Stimulated activated CD4-positive, alpha-beta T cell treated with anti-CD3 and anti-CD28 coated beads, Interleukin-1b, Interleukin-23, amount 100 ng/mL, for 48 hours (primary cell): ENCODE measurements around the gene GGNBP2.
A peak's percentile ranks its signal among the peaks of the same experiment; 100 is the strongest.

ENCODE experiments used
- DNase-seq: peaks from one replicate; pipeline ENCODE4 v3.0.0-alpha.2; 2020

The GGNBP2 gene

DNA sequence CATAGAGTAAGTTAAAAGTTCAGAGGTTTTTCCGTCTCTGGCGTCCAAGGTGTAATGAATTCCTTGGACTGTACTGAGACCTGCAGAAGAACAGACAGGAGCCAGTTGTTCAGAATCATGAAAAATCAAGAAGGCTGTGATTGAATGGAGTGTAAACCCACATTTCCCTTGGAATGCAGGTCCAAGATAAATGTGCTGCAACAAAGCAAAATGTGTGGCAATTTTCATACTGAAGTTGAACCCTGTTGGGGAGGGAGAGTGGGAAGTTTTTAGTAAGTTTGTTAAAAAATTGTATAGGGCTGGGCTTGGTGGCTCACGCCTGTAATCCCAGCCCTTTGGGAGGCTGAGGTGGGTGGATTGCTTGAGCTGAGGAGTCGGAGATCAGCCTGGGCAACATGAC lies 21.4 kb downstream of the GGNBP2 start:
- DNase-seq, result no peak

DNA sequence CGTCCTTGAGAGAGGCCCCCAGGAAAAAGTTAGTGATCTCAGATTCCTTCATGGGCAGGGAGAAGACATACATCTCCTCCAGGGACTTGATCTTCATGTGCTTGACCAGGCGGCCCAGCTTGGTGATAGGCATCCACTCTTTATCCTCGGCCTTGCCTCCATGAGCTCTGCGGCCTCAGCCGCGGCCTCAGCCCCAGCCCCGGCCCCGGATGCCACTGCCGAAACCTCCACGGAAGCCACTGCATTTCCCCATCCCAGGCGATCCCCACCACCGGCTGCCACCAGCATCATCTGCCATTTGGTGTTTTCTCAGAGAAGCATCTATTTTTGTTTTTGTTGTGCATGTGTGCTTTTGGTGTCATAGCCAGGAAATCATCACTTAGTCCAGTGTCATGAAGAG lies 30.3 kb downstream of the GGNBP2 start:
- DNase-seq, result no peak

DNA sequence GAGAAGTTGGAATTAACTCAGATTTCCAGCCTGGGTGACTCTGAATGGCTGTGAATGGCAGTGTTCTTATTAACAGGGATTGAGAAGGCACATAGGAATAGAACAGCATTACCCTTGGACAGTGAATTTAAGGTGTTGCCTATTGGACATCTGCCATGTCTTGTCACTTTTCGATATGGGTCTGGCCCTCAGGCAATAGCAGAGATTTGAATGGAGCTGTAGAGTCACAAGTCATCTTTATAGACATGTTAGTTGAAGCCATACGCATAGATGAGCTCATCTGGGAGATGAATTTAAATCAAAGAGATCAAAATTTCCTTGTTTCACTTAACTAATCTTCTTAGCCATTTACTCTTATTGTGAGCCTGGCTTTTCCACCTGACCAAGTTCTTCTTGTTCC lies 32.1 kb downstream of the GGNBP2 start:
- no peak for DNase-seq

DNA sequence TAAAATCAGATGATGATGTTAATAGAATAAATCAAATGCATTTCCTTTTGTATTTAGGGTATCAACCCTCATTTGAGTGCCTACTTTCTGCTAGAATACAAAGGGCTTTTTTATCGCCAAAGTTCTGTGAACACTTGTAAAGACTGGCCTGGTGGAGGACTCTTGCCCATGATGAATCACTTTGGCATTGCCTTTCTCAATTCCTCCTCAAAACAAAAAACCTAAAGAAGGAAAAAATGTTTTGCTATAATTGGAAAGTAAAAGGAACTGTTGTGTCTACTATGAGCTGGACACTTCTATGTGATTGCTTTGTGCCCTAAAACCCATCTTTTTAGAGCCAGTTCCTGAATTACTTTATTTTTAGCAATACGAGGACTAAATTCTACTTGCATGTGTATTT lies 34.0 kb downstream of the GGNBP2 start:
- no peak for DNase-seq

DNA sequence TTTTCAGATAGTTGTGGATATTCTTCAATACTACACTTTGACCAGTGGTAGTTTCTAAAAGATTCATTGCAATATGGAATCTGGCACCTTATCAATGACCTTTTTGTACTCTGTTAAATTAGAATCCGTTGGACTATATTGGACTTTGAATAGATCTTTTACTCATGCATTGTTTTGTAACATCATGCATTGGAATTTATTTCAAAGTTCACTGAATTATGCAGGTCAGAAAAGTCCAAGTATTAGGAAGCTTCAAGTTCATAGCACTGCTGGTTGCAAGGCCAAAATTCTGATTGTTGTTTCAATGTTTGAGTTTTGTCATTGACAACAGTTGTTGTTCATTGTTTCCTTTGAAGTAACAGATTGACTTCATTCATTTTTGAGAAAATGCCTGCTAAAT lies 39.1 kb downstream of the GGNBP2 start:
- DNase-seq, result no peak

DNA sequence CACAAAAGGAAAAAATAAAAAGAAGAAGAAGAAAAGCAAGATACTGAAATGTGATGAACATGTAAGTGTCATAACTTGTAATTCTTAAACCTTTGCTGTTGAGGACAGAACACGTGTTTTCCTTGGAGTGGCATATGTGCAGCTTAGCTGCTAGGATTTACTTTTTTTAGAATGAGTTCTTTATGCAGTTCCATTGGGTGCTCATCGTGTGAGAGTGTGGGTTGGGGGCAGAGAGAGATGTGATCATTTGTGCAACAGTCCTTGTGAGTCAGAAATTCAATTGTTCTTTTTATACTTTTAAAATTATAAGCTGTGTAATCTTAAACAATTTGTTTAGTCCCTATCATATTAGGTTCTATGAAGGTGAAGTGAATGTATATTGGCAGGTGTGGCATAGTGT lies 41.4 kb downstream of the GGNBP2 start:
- no peak for DNase-seq

DNA sequence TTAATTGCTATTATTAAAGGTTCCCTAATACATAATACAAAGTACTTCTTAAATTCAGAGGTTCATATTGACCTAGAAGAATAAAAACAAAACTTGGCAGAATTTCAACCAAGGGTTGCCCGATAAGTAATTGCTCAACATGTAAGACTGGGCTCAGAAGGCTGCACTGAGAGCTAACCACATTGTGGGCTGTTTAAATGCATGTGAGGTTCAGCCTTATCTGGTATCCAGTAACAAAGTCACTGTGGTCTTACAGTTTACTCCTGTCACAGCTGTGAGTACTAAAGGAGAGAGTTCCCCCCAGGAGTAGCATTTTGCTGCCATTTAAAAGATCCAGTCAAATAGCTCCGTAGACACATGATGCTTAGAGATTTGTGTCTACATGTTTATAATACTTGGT lies 45.4 kb downstream of the GGNBP2 start:
- no peak for DNase-seq

DNA sequence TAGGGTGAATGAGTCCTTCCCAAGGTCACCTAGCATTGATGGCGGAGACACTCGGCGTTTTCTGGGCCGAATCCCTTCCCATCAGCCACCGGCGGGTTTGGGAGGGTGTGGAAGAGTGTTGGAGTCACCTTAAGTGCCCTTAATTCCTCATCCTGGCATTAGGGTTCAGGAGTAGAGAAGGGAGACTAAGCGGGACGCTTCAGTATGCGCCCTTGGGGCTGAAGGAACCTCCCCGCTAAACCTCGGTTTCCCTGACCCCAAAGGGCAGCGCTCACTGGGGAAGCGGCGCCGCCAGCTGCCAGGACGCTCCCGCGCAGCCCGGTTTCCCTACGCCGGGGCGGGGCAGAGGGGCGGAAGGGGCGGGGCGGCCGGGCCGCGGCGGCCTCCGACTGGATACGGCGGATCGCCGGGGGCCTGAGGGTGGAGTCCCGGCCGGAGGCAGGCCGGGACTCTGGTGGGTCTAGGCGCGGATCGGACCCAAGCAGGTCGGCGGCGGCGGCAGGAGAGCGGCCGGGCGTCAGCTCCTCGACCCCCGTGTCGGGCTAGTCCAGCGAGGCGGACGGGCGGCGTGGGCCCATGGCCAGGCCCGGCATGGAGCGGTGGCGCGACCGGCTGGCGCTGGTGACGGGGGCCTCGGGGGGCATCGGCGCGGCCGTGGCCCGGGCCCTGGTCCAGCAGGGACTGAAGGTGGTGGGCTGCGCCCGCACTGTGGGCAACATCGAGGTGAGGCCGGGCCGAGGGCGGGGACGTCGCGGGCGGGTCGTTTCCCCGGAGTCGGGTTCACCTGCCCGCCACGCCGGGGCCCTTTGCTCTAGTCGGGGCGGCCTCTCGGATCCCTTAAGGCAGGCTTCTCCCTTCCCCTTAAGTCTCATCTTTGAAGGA lies 47.0 kb downstream of the GGNBP2 start, which contains the start of gene DHRS11:
Gene DHRS11, plus strand, starts transcription at position 446 of the 882 bp plus-strand sequence. Its CDS starts 131 bp downstream, at position 577.
- peak; percentile 75 for DNase-seq

DNA sequence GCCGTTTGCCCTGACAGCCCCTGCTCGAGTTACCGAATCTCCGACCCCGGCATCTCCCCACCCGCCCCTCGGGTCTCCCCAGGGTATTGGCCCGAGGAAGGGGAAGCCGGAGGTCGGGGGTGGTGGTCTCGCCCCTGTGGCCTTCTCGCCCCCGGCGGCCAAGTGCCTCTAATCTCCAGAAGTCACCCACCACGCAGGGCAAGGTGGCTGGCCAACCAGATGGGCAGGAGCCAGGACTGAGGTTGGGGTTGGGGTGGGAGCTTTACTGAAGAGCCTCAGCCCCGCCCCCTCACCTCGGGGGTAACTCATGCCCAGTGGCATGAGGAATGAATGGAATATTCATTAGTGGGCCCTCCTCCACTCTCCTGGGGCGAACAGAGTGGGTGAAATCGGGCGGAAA lies 47.6 kb downstream of the GGNBP2 start:
- DNase-seq, result no peak

DNA sequence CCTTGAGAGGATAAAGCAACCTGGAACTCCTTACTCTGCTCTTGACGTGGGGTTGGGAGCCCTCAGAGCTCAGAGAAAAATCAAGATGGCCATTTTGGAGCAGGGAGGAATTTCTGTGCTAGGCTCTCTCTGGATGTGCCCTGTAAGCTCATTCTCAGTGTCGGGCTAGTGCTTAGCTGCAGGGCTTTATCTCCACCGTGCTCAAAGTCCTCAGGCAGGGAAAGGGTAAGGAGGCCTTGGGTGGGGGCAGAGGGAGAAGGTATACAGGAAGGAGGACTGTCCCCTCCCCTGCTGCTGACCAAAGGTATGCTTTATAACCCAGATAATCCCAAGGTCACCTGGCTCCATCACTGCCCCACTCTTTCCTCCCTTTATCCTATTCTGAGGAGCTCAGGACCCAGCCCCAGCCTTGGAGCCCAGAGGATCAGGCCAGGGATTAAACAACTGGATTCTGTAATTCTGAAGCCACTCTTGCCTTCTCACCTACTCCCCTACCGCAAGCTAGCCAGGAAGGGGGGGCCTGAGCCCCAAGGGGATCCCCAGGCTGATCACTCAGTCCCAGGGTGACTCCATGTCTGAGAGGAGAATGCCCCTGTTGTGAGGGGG lies 48.1 kb downstream of the GGNBP2 start:
- no peak for DNase-seq

DNA sequence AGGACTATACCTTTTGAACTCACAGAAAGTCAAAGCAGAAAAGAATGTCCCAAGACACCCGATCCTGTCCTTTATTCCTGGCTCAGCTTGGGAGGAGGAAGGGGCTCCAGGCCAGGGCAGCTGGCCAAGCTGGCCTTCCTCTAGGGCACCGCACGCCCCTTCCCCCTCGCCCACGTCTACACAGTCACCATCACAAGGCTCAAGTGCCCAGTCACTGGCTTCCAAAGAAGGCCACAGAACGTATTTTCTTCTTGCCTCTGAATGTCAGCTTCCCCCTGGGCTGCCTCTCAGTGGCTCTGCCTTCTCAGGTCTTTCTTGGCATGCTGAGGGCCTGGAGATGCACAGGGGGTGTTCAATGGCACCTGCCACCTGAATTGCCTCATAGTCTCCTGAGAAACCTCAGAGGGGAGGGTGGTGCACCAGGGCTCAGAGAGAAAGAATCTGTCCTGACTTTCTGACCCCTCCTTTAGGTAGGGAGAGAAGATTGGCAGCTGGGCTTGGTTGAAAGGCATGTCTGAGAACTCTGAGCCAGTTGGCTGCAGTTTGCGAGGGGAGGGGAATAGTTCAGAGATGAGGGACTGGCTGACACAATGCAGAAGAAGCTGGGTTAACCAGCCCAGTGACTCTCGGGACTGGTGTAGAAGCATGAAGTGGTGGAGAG lies 49.1 kb downstream of the GGNBP2 start:
- no peak for DNase-seq

DNA sequence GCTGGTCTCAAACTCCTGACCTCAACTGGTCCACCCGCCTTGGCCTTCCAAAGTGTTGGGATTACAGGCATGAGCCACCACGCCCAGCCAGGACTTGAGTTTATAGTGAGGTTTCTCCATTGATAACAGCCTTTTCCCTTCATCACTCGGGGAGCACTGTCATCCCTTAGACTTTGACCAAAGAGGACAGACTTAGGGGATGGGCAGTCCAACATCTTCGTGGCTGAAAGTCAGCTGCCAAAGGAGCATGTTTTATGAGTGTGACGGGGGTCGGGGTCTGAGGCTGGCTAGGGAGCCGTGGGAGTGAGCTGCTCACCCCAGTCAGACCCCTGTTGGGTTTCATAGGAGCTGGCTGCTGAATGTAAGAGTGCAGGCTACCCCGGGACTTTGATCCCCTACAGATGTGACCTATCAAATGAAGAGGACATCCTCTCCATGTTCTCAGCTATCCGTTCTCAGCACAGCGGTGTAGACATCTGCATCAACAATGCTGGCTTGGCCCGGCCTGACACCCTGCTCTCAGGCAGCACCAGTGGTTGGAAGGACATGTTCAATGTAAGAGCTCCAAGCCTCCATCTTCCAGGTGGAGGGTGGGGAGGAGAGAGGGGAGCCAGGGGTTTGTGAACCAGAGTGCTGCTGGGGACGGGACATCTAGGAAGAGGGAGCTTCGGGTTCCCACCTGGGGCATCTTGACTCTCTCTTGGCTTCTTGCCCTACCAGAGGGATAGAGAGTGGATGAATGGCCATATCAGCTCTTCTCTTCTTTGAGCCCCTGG lies 50.1 kb downstream of the GGNBP2 start:
- DNase-seq, result no peak

DNA sequence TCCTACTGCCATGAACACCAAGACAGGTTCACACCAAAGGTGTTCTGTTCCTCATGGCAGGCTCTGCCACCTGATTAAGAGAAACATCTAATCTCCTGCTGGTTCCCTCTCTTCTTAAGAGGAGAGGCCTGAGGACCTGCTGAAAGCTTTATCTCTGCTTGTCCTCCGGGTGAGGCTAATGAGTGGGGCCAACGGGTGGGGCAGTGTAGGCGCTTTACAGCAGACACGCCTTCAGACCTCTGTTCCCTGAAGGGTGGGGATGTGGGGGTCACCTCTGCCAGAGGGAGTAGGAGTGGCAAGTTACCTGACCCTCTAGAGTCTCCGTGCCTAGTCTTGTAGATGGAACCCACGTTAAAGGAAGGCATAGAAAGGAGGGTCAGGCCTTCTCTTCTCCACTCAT lies 52.5 kb downstream of the GGNBP2 start:
- no peak for DNase-seq

DNA sequence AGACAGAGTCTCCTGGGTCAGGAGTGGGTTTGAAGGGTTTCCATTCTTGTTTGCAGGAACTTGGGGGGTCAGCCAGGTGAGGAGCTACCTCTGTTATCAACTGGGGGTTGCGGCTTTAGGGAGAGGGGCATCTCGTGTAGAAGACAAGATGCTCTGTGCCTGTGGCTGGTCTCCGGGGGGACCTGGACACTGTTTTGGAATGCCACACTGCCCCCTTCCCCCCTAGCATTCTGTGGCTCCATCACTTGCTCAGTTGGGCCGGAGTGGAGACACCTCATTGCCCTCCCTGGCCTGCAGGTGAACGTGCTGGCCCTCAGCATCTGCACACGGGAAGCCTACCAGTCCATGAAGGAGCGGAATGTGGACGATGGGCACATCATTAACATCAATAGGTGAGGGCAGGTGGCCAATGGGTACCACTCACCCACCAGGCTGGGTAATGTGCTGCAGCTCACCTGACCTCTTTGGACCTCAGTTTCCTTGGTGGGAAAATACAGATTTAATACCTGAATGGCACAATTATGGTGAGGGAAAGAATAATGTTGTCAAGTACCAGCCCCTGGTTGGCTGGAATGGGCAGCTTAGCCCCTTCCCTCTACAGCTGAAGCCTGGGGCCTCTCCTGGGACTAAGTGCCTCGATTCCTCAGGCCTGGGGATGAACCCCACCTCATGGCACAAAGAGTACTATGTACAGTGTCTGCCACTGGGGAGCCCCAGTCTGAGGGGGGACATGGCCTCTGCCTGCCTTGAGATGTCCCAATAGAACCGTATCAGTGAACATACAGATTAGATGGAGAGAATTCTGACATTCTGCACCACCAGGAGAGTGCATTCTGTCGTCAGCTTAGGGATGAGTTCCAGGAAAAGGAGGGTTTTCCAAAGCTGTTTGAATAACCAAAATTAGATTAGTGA lies 53.4 kb downstream of the GGNBP2 start:
- DNase-seq, result no peak

DNA sequence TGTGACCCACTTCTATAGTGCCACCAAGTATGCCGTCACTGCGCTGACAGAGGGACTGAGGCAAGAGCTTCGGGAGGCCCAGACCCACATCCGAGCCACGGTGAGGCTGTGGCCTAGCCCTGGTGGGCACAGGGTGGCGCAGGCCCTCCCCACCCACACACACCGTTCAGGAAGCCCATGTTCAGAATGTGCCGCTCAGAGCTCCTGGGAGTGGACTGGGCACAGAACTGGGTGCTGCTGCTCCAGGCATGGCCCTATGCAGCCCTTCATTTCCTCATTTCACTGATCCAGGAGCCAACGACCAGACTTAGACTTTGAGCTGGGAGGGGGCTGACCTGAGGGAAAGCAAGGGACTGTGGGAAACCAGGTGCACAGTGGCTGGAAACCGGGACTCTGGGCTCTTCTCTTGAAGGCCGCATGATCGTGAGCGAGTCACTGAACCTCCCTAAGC lies 54.3 kb downstream of the GGNBP2 start:
- no peak for DNase-seq

DNA sequence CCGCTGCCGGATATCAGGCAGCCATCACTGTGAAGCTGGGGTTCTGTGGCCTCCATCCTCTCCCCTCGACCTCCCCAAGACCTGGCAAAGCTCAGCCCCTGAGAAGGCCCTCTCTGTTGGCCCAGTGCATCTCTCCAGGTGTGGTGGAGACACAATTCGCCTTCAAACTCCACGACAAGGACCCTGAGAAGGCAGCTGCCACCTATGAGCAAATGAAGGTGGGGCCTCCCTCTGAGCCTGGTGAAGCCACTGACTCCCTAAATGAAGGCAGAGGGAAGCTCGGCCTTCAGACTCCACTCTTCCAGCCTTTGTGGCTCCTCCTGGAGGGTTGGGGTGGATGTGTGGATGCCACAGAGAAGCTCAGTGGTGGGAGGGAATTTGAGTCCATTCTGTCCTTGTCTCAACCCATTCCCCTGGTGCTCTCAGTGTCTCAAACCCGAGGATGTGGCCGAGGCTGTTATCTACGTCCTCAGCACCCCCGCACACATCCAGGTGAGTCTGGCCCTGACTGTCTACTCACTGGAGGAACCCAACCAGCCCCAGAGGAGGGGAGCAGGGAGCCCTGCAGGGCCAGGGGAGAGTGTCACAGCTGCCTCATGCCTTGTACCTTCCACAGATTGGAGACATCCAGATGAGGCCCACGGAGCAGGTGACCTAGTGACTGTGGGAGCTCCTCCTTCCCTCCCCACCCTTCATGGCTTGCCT lies 55.0 kb downstream of the GGNBP2 start:
- no peak for DNase-seq

DNA sequence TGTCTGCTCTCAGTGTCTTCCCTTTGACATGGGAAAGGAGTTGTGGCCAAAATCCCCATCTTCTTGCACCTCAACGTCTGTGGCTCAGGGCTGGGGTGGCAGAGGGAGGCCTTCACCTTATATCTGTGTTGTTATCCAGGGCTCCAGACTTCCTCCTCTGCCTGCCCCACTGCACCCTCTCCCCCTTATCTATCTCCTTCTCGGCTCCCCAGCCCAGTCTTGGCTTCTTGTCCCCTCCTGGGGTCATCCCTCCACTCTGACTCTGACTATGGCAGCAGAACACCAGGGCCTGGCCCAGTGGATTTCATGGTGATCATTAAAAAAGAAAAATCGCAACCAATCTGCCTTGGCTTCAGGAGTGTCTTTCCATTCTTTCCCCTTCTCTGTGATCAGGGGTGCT lies 55.7 kb downstream of the GGNBP2 start:
- no peak for DNase-seq

DNA sequence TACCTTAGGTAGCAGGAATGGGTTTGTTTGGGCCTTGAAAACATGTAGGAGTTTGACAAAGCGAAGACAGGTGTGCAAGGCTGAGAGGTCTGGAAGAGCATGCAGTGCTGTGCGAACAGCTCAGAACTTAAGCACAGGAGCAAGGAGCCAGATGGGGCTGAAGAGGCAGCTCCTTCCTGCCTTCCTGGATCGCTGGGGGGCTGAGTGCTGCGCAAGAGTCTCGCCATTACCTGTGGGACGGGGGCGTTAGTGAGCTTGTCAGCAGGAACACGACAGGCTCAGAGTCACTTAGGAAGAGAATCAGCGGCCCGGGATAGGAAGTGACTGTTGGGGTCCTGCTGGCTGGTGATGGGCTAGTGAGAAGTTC lies 56.2 kb downstream of the GGNBP2 start:
- DNase-seq, result peak; percentile 13

DNA sequence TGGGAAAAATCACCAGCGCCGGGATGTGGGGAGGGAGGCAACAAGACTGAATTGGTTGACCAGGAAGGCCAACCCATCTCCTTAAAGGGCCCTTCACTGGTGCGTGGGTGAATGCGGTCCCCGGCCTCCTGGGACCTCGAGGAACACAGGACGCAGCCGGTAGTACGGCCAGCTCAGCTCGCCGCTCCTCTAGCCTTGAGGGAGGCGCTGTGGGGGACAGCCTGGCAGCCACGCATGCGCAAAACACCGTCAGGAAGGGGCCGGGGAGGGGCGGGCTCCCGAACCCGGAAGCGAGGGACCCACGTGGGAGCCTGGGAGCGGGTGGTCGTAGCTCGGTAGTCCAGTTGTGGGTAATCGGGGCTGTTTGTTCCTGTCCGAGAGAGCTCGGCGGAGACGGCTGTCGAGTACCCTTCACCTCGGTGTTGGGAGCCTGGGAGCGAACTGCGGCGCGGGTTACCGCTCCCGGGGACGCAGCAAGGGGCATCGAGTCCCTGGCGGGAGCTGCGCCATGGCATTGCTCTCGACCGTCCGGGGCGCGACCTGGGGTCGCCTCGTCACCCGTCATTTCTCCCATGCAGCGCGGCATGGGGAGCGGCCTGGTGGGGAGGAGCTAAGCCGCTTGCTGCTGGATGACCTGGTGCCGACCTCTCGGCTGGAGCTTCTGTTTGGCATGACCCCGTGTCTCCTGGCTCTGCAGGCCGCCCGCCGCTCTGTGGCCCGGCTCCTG lies 56.7 kb downstream of the GGNBP2 start, which contains the start of gene MRM1:
Gene MRM1, plus strand, starts transcription at position 281 of the 727 bp plus-strand sequence. Its CDS starts 228 bp downstream, at position 509.
- DNase-seq, result peak; percentile 90

DNA sequence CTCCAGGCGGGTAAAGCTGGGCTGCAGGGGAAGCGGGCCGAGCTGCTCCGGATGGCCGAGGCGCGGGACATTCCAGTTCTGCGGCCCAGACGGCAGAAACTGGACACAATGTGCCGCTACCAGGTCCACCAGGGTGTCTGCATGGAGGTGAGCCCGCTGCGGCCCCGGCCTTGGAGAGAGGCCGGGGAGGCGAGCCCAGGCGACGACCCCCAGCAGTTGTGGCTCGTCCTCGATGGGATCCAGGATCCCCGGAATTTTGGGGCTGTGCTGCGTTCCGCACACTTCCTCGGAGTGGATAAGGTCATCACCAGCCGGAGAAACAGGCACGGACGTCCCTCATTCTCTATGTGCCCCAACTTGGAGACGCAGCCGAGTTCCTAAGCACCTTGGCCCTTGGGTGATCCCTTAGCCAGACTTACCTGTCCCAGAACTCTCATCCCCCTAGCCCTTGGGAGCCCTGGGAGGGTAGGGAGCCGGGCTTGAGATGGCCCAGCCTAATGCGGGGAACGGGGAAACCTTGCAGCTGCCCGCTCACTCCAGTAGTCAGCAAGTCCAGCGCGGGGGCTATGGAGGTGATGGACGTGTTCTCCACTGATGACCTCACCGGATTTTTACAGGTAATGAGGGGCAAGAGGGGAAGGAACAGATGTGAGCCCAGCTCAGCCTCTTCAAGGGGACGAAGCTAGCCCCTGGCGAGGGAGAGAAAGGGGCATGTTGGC lies 57.5 kb downstream of the GGNBP2 start:
- no peak for DNase-seq
